Endothelial cell (in vitro differentiated cells): Measurements from ENCODE around the gene DICER1. TPM values are rescaled to one million over a fixed set of nuclear protein-coding genes. Genes with fewer than 3 reads are reported as not detected.

Experiments used
- DNase-seq: peaks from one replicate; pipeline ENCODE4 v3.0.0; 2021; ENCODE audit warnings: low spot score
- H3K27ac Mint-ChIP-seq: one replicate; pipeline ENCODE4 v1.8.0; 2021; ENCODE audit warnings: mixed read lengths, inconsistent platforms; ENCODE audit not compliant: unreplicated experiment
- H3K27me3 Mint-ChIP-seq: one replicate; pipeline ENCODE4 v1.8.0; 2021; ENCODE audit warnings: mild to moderate bottlenecking, moderate library complexity, mixed read lengths, inconsistent platforms; ENCODE audit not compliant: unreplicated experiment
- H3K36me3 Mint-ChIP-seq: one replicate; pipeline ENCODE4 v1.8.0; 2021; ENCODE audit warnings: mild to moderate bottlenecking, low read depth, mixed read lengths, inconsistent platforms; ENCODE audit not compliant: unreplicated experiment
- H3K4me1 Mint-ChIP-seq: one replicate; pipeline ENCODE4 v1.8.0; 2021; ENCODE audit warnings: mild to moderate bottlenecking, mixed read lengths, inconsistent platforms; ENCODE audit not compliant: unreplicated experiment
- H3K4me3 Mint-ChIP-seq: one replicate; pipeline ENCODE4 v1.8.0; 2021; ENCODE audit warnings: mild to moderate bottlenecking, mixed read lengths, inconsistent platforms; ENCODE audit not compliant: unreplicated experiment
- H3K9me3 Mint-ChIP-seq: one replicate; pipeline ENCODE4 v1.8.0; 2021; ENCODE audit warnings: mixed read lengths, inconsistent platforms; ENCODE audit not compliant: unreplicated experiment
- CTCF ChIP-seq: fragments of 200-600 bp; sonication (generic); IDR thresholded peaks from one replicate; pipeline ENCODE4 v1.5.0; 2021; ENCODE audit warnings: antibody characterized with exemption; ENCODE audit not compliant: unreplicated experiment
- total RNA-seq: library from RNA; stranded (reverse); fragmentation: NEBNext Ultra II Directional; extraction: Animal tissue kit (Norgen Biotek cat#: 25700); gene quantifications from one replicate; pipeline ENCODE4 v1.2.1, GENCODE V29; 2021; ENCODE audit not compliant: unreplicated experiment

The DICER1 gene
- total RNA-seq, 1 donor from 2014 or later, result 69.2 TPM

GRCh38 chr14:95041477-95042020 is 115.8 kb downstream of the DICER1 start:
- no peak for TF ChIP-seq CTCF
- Mint-ChIP-seq H3K4me3 (no peak overlapping the region), H3K4me1 (peaks cover 2% of the 10 kb centered on the region), H3K9me3 (no peaks in the 10 kb centered on the region), H3K27me3 (peaks cover 4% of the 10 kb centered on the region), H3K27ac (no peak overlapping the region), H3K36me3 (no peaks in the 10 kb centered on the region)
- DNase-seq, result no peak

DNA sequence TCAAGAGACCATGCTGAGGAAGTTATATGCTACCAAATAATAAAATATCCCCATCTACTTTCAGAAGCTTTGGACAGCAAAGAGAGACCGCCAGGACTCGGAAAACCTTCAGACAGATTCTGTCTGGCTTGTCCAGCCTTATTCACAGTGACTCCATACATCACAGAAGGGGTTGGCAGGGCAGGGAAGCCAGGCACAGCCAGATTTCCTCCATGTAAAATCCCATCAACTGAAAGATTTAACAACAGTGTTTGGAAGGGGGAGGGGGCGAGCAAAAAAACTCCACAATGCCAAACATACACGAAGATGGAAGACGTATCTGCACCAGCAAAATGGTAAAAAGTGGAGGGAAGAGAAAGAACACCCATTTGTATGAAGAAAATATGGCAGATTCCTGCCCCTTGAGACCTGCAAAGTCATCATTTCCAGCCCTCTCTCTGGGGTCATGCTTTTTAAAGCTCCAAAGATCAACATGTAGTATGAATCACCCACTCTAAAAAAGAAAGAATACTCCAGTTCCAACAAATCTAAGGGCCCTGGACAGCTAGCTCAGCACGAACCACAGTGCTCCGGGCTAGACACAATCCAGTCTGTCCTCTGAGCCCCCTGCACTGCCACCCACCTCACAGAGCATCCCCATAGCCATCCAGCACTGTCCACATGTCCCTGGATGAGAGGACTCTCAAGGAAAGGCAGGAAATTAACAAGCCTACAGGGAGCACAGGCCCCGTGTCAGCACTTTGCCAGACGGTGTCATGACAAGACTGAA is 116.4 kb downstream of the DICER1 start:
- TF ChIP-seq CTCF, result no peak
- peaks cover 4% of the 10 kb centered on the region for H3K27me3 Mint-ChIP-seq
- DNase-seq, result no peak
- no peaks in the 10 kb centered on the region for H3K9me3 Mint-ChIP-seq
- no peak overlapping the region for H3K4me3 Mint-ChIP-seq
- H3K36me3 Mint-ChIP-seq, result no peaks in the 10 kb centered on the region
- peaks cover 2% of the 10 kb centered on the region for H3K4me1 Mint-ChIP-seq
- no peak overlapping the region for H3K27ac Mint-ChIP-seq

DNA sequence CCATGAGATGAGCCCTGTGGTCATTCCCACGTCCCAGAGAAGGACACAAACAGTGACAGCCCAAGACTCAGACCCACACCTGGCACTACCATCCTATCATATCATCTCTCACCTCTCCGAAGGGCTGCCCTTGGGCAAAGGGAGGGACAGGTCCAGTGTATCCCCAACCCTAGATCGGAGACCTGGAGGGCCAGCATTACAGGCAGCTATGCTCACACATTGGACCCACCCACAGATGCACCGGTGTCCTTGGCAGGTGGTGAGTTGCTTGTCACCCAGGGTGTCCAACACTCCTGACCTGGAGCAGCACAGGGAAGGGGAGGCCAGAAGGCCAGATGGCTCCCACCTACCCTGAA is 117.4 kb downstream of the DICER1 start:
- Mint-ChIP-seq H3K27me3 (peaks cover 4% of the 10 kb centered on the region), H3K9me3 (no peaks in the 10 kb centered on the region), H3K4me3 (no peak overlapping the region), H3K36me3 (no peaks in the 10 kb centered on the region), H3K27ac (no peak overlapping the region), H3K4me1 (no peaks in the 10 kb centered on the region)
- no peak for TF ChIP-seq CTCF
- DNase-seq, result no peak

DNA sequence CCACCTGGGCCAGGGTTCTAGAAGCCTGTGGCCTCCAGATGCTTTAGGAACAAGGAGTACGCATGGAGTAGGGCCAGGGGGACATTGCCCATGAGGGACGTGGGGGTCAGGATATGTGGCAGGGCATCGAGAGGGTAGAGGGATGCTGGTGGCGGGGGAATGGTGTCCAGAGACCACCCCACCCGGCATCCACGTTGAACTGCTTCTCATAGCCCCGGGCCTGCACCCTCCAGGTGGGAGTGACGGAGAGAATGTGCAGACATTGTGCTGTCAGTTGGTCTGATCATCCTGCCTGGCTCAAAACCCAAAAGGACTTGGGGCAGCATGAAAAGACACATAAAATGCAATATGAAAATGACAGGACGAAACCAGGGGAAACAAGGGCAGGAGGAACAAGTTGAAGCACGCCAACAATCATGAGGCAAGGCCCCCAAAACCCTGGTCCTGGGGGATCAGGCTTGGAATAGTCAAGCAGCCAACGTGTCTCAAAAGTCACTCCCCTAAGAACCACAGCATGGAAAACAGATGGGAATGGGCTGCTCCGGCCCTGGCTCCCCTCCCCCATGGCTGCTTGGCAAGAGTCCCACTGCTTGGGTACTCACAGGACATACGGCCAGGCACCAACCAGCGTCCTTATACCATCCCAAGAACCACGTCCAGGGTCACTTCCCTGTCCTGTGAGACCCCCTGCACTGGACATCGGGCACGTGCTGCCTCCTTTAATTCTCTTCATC is 117.9 kb downstream of the DICER1 start:
- DNase-seq, result no peak
- Mint-ChIP-seq H3K4me1 (no peaks in the 10 kb centered on the region), H3K27me3 (peaks cover 4% of the 10 kb centered on the region), H3K36me3 (no peaks in the 10 kb centered on the region), H3K27ac (no peak overlapping the region), H3K9me3 (no peaks in the 10 kb centered on the region), H3K4me3 (no peak overlapping the region)
- no peak for TF ChIP-seq CTCF
